SK-N-MC (cell line): ENCODE measurements around the gene KRTAP5-6.

Source experiments
- DNase-seq: peaks from one replicate; pipeline ENCODE4 v3.0.0-alpha.2; 2011; ENCODE audit warnings: low read depth, low spot score
- H3K27ac ChIP-seq: fragments of 200-600 bp; sonication (generic); 2 replicates; pipeline ENCODE4 v1.5.1; 2016; ENCODE audit warnings: mixed run types
- H3K36me3 ChIP-seq: fragments of 200-600 bp; sonication (generic); 2 replicates; pipeline ENCODE4 v1.6.1; 2017; ENCODE audit warnings: antibody characterized with exemption, low read length, mixed read lengths; ENCODE audit not compliant: insufficient read depth
- H3K4me3 ChIP-seq: fragments of 200-600 bp; sonication (generic); 2 replicates; pipeline ENCODE4 v1.5.1; 2016
- H3K9ac ChIP-seq: fragments of 200-600 bp; sonication (generic); 2 replicates; pipeline ENCODE4 v1.8.0; 2017; ENCODE audit warnings: mixed run types, mixed read lengths; ENCODE audit not compliant: insufficient read length
- H3K9me3 ChIP-seq: fragments of 200-600 bp; sonication (generic); 2 replicates; pipeline ENCODE4 v1.6.1; 2017; ENCODE audit warnings: low read depth, mild to moderate bottlenecking, antibody characterized with exemption, low read length, moderate library complexity, mixed read lengths
- EZH2 ChIP-seq: fragments of 200-600 bp; sonication (generic); IDR thresholded peaks from one replicate; pipeline ENCODE4 v1.6.1; 2017; ENCODE audit warnings: antibody characterized with exemption
- FOXP2 ChIP-seq: optimal IDR thresholded peaks from 2 replicates; pipeline ENCODE3; 2011; ENCODE audit warnings: mild to moderate bottlenecking, moderate library complexity; ENCODE audit not compliant: insufficient read depth; ENCODE audit errors: extremely low read length, control extremely low read depth
- POLR2AphosphoS5 ChIP-seq: IDR thresholded peaks from 2 replicates; pipeline ENCODE4 v1.6.1; 2012; ENCODE audit warnings: mild to moderate bottlenecking, low read depth, low read length, borderline replicate concordance

The KRTAP5-6 gene

DNA sequence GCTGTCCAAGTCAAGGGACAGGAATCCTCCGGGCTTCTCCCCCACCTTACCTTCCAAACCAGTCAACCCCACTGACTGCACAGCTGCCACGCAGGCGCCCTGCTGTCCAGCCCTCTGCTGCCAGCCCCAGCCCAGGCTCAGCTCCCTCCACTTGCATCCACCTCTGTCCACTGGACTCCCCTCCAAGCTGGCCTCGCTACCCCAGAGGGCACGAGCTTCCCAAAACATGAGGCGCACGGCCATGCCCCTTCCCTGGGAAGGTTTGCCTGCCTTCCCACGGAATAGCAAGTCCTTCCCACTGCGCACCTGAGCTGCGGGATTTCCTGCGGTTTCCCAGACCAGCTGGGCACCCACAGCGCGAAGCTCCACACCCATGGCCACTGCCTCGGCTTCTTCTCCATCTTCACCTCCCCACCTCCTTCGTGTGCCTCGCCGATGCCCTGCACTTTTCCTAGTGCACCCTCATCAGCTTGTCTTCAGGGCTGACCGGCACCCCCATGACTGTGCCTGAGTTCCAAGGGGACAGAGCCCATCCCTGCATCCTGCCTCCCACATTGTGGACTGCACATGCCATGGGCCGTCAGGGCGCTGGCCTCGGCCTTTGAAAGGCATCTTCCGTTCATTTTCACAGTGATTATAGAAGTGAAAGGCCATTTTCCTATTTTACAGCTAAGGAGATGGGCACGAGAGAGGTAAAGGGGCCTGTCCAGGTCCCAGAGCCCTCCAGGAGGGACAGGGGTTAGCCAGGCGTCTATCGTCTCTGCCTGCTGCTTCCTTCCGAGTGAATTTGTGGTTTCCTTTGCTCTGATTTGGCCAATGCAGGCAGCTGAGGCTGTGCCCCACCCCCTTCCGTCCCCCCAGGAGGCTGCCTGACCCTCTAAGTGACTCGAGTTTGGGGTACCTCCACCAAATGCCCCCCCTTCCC, 37.0 kb downstream of the KRTAP5-6 start:
- DNase-seq: no peak
- Histone ChIP-seq H3K9me3 (no peaks in the 10 kb centered on the region), H3K27ac (no peak overlapping the region), H3K36me3 (no peaks in the 10 kb centered on the region), H3K9ac (no peak overlapping the region), H3K4me3 (no peak overlapping the region)
- no peak for TF ChIP-seq FOXP2
- no peak for TF ChIP-seq POLR2AphosphoS5
- no peak for TF ChIP-seq EZH2

- Histone ChIP-seq H3K36me3 (no peaks in the 10 kb centered on the region), H3K27ac (no peak overlapping the region), H3K9ac (no peak overlapping the region), H3K4me3 (no peak overlapping the region), H3K9me3 (no peaks in the 10 kb centered on the region)
- TF ChIP-seq EZH2 (no peak), POLR2AphosphoS5 (no peak), FOXP2 (no peak)
- DNase-seq: no peak
These were observed 37.7 kb downstream of the KRTAP5-6 start for GRCh38 chr11:1734641-1735081.

DNA sequence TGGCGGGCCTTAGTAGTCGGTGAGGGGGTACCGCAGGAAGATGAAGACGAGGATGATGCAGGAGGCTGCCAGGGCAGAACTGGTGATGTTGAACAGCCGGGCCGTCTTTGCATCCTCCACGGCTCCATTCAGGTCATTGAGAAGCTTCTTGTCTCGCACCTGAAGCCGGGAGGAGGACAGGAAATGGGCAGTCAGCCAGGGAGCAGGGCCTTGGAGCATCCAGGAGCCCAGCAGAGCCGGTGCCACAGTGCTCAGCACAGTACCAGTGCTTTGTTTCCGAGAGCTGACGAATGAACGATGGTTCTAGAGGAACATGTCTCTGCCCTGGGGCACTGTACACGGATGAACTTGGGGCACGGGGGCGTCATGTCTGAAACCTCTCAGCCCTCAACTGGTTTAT, 38.3 kb downstream of the KRTAP5-6 start:
- H3K27ac ChIP-seq: no peak overlapping the region
- DNase-seq: no peak
- H3K36me3 ChIP-seq: no peaks in the 10 kb centered on the region
- H3K4me3 ChIP-seq: no peak overlapping the region
- H3K9ac ChIP-seq: no peak overlapping the region
- H3K9me3 ChIP-seq: no peaks in the 10 kb centered on the region
- TF ChIP-seq POLR2AphosphoS5 (no peak), FOXP2 (no peak), EZH2 (no peak)

- Histone ChIP-seq H3K9me3 (no peaks in the 10 kb centered on the region), H3K4me3 (no peak overlapping the region), H3K27ac (no peak overlapping the region), H3K36me3 (no peaks in the 10 kb centered on the region), H3K9ac (no peak overlapping the region)
- TF ChIP-seq EZH2 (no peak), POLR2AphosphoS5 (no peak), FOXP2 (no peak)
- no peak for DNase-seq
These were observed 39.5 kb downstream of the KRTAP5-6 start for GRCh38 chr11:1736447-1736992.

GRCh38 chr11:1737080-1737757, 40.2 kb downstream of the KRTAP5-6 start:
- TF ChIP-seq POLR2AphosphoS5 (no peak), EZH2 (no peak)
- H3K9me3 ChIP-seq: no peaks in the 10 kb centered on the region
- no peak for DNase-seq

GRCh38 chr11:1738380-1738779, 41.4 kb downstream of the KRTAP5-6 start:
- Histone ChIP-seq H3K4me3 (no peak overlapping the region), H3K27ac (no peak overlapping the region), H3K36me3 (no peaks in the 10 kb centered on the region), H3K9ac (no peak overlapping the region), H3K9me3 (no peaks in the 10 kb centered on the region)
- DNase-seq: no peak
- TF ChIP-seq EZH2 (no peak), POLR2AphosphoS5 (no peak), FOXP2 (no peak)

More at GRCh38 chr11:1737080-1737757, 40.2 kb downstream of the KRTAP5-6 start:
- Histone ChIP-seq H3K27ac (no peak overlapping the region), H3K36me3 (no peaks in the 10 kb centered on the region), H3K9ac (no peak overlapping the region), H3K4me3 (no peak overlapping the region)

DNA sequence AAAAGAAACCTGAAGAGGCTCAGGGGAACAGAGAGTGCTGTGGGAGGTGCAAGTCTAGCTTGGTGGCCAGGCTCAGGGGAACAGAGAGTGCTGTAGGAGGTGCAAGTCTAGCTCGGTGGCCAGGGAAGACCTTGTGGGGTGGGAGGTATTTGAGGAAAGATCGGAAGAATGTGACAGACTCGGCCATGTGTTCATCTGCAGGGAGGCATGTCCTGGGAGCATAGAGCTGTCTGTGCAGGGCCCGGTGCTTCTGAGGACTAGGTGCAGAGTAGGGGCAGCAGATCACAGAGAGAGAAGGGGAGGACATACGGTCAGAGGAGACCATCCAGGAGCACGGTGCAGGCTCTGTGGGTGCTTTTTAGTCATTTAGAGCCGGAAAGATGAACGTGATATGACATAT, 42.6 kb downstream of the KRTAP5-6 start:
- Histone ChIP-seq H3K9ac (no peak overlapping the region), H3K36me3 (no peaks in the 10 kb centered on the region), H3K9me3 (no peaks in the 10 kb centered on the region), H3K27ac (no peak overlapping the region), H3K4me3 (no peak overlapping the region)
- no peak for TF ChIP-seq EZH2
- DNase-seq: no peak

- DNase-seq: no peak
- Histone ChIP-seq H3K4me3 (no peak overlapping the region), H3K9ac (no peak overlapping the region), H3K9me3 (no peaks in the 10 kb centered on the region), H3K36me3 (no peaks in the 10 kb centered on the region), H3K27ac (no peak overlapping the region)
- TF ChIP-seq POLR2AphosphoS5: no peak
- no peak for TF ChIP-seq FOXP2
- no peak for TF ChIP-seq EZH2
These were observed 44.0 kb downstream of the KRTAP5-6 start for GRCh38 chr11:1740786-1741530.
